Neural crest cell (in vitro differentiated cells): ENCODE data around the gene SMOC1. TPM values are rescaled to one million over a fixed set of nuclear protein-coding genes. Genes with fewer than 3 reads are reported as not detected.

Source experiments
- DNase-seq: peaks from one replicate; pipeline ENCODE4 v3.0.0; 2021; ENCODE audit warnings: low read depth, mixed read lengths, low spot score
- H3K27ac Mint-ChIP-seq: one replicate; pipeline ENCODE4 v1.8.0; 2021; ENCODE audit warnings: mild to moderate bottlenecking, mixed read lengths; ENCODE audit not compliant: unreplicated experiment
- H3K27me3 Mint-ChIP-seq: 2 replicates; pipeline ENCODE4 v1.8.0; 2021; ENCODE audit warnings: low read depth, mild to moderate bottlenecking, mixed read lengths
- H3K36me3 Mint-ChIP-seq: 2 replicates; pipeline ENCODE4 v1.8.0; 2021; ENCODE audit warnings: low read depth, mild to moderate bottlenecking, mixed read lengths
- H3K4me1 Mint-ChIP-seq: 2 replicates; pipeline ENCODE4 v1.8.0; 2021; ENCODE audit warnings: mixed read lengths
- H3K4me3 Mint-ChIP-seq: one replicate; pipeline ENCODE4 v1.8.0; 2021; ENCODE audit warnings: mild to moderate bottlenecking, mixed read lengths
- H3K9me3 Mint-ChIP-seq: 2 replicates; pipeline ENCODE4 v1.8.0; 2021; ENCODE audit warnings: mixed read lengths
- CTCF ChIP-seq: fragments of 200-600 bp; sonication (generic); conservative IDR thresholded peaks from 2 replicates; pipeline ENCODE4 v1.5.0; 2021; ENCODE audit warnings: antibody characterized with exemption, mild to moderate bottlenecking
- total RNA-seq: library from RNA; stranded (reverse); gene quantifications from 2 replicates; pipeline ENCODE4 v1.2.1, GENCODE V29; 2021

The SMOC1 gene
- total RNA-seq, 1 donor from 2014 or later: 203 TPM

GRCh38 chr14:69876221-69876847 lies 2.9 kb upstream of the SMOC1 start:
- no peak for TF ChIP-seq CTCF
- Mint-ChIP-seq H3K27me3 (no peaks in the 10 kb centered on the region), H3K4me3 (peak overlapping the region; percentile 40), H3K9me3 (no peaks in the 10 kb centered on the region), H3K36me3 (no peaks in the 10 kb centered on the region), H3K4me1 (peaks cover 31% of the 10 kb centered on the region), H3K27ac (no peak overlapping the region)
- no peak for DNase-seq

GRCh38 chr14:69876848-69877306 lies 2.3 kb upstream of the SMOC1 start:
- H3K9me3 Mint-ChIP-seq: no peaks in the 10 kb centered on the region
- H3K4me3 Mint-ChIP-seq: no peak overlapping the region
- DNase-seq: no peak
- no peaks in the 10 kb centered on the region for H3K27me3 Mint-ChIP-seq
- H3K27ac Mint-ChIP-seq: no peak overlapping the region
- H3K36me3 Mint-ChIP-seq: peaks cover 4% of the 10 kb centered on the region
- peaks cover 36% of the 10 kb centered on the region for H3K4me1 Mint-ChIP-seq
- TF ChIP-seq CTCF: no peak

- Mint-ChIP-seq H3K4me3 (peak overlapping the region; percentile 89), H3K9me3 (no peaks in the 10 kb centered on the region), H3K4me1 (peaks cover 43% of the 10 kb centered on the region), H3K36me3 (peaks cover 7% of the 10 kb centered on the region), H3K27me3 (no peaks in the 10 kb centered on the region), H3K27ac (no peak overlapping the region)
- peak; percentile 64 for TF ChIP-seq CTCF
- DNase-seq: no peak
Measured at GRCh38 chr14:69877492-69877891, 1.7 kb upstream of the SMOC1 start.

- no peak for TF ChIP-seq CTCF
- Mint-ChIP-seq H3K27ac (no peak overlapping the region), H3K4me3 (peak overlapping the region; percentile 89), H3K27me3 (no peaks in the 10 kb centered on the region), H3K36me3 (peaks cover 12% of the 10 kb centered on the region), H3K4me1 (peaks cover 50% of the 10 kb centered on the region), H3K9me3 (no peaks in the 10 kb centered on the region)
- DNase-seq: no peak
Measured at GRCh38 chr14:69878251-69878650, 965 bp upstream of the SMOC1 start.

GRCh38 chr14:69880044-69880487 lies 850 bp downstream of the SMOC1 start:
- Mint-ChIP-seq H3K4me3 (peak overlapping the region; percentile 89), H3K27me3 (no peaks in the 10 kb centered on the region), H3K9me3 (peaks cover 7% of the 10 kb centered on the region), H3K36me3 (peaks cover 23% of the 10 kb centered on the region), H3K4me1 (peaks cover 66% of the 10 kb centered on the region), H3K27ac (peak overlapping the region; percentile 85)
- TF ChIP-seq CTCF: no peak
- no peak for DNase-seq
